HCT116 (cell line): ENCODE results near the gene DOK7. TPM values are rescaled to one million over a fixed set of nuclear protein-coding genes. Genes with fewer than 3 reads are reported as not detected.

ENCODE experiments used
- ATAC-seq: fragments of 200-7000 bp; cut with Tn5 transposase; 2 replicates; pipeline ENCODE4 v1.9.1; 2020; ENCODE audit warnings: mild to moderate bottlenecking, moderate library complexity
- BruUV-seq: library from RNA; stranded (reverse); fragments of 400-500 nt; replicated peaks from 2 replicates; lab custom pipeline; 2021; lab: Mats Ljungman, UMichigan
- CTCF ChIA-PET: fragments of 300-600 bp; sonication (Branson Sonifier 250); formaldehyde crosslinking; loops from one replicate; lab custom pipeline; 2021; ENCODE audit warnings: antibody characterized with exemption; lab: Charles Lee
- POLR2A ChIA-PET: fragments of 300-600, 350-600 bp; sonication (Branson Sonifier 250); formaldehyde crosslinking; loops from one replicate; lab custom pipeline; 2021; ENCODE audit warnings: antibody characterized with exemption; lab: Charles Lee
- RAD21 ChIA-PET, 2 experiments: fragments of 300-600 bp; sonication (Branson Sonifier 250); formaldehyde crosslinking; loops; one replicate each; lab custom pipeline; 2023; ENCODE audit warnings: low total read pairs in 2 of 2; ENCODE audit not compliant: uncharacterized antibody in 2 of 2, unreplicated experiment in 2 of 2, low non-redundant PET in 1 of 2; lab: Charles Lee
- DNase-seq: peaks from one replicate; pipeline ENCODE4 v3.0.0-alpha.2; 2010; ENCODE audit warnings: low read depth, low spot score
- H2AFZ ChIP-seq: fragments of 200-600 bp; shearing (Covaris generic), sonication (generic); 2 replicates; pipeline ENCODE4 v1.6.1; 2017; ENCODE audit warnings: low read depth, mixed run types, mixed read lengths, antibody characterized with exemption, low read length; ENCODE audit not compliant: poor library complexity, severe bottlenecking
- H3K27ac ChIP-seq: 2 replicates; pipeline ENCODE4 v1.5.1; 2012; ENCODE audit warnings: low read depth, low read length
- H3K27me3 ChIP-seq: fragments of 200-600 bp; sonication (generic); 2 replicates; pipeline ENCODE4 v1.6.1; 2016; ENCODE audit warnings: mixed run types, low read length, mixed read lengths; ENCODE audit not compliant: insufficient read depth
- H3K36me3 ChIP-seq, 2 experiments: fragments of 200-500 bp in 1 of 2; fragments of 200-600 bp in 1 of 2; sonication (Bioruptor generic) in 1 of 2; sonication (generic) in 1 of 2; 2 replicates each; pipeline versions ENCODE4 v1.5.1 to v1.6.1; 2014 to 2016; ENCODE audit warnings: low read length in 2 of 2, inconsistent platforms in 1 of 2, mixed read lengths in 1 of 2, mixed run types in 1 of 2; ENCODE audit not compliant: insufficient read depth in 2 of 2, control insufficient read depth in 1 of 2
- H3K4me1 ChIP-seq, 2 experiments: fragments of 200-600 bp in 1 of 2; sonication (generic) in 1 of 2; 2 replicates each; pipeline versions ENCODE4 v1.5.1 to v1.6.1; 2012 to 2017; ENCODE audit warnings: low read length in 2 of 2, inconsistent platforms in 1 of 2, mild to moderate bottlenecking in 1 of 2, mixed read lengths in 1 of 2, mixed run types in 1 of 2, moderate library complexity in 1 of 2; ENCODE audit not compliant: insufficient read depth in 2 of 2, control insufficient read depth in 1 of 2
- H3K4me2 ChIP-seq: fragments of 200-600 bp; sonication (generic); 2 replicates; pipeline ENCODE4 v1.6.1; 2017; ENCODE audit warnings: mixed run types, low read length, mixed read lengths
- H3K4me3 ChIP-seq, 2 experiments: fragments of 200-600 bp in 1 of 2; sonication (generic) in 1 of 2; replicated peaks in 1 of 2; 2 replicates each; pipeline ENCODE4 v1.5.1; 2011 to 2016; ENCODE audit warnings: low read length in 2 of 2, control low read depth in 1 of 2, low read depth in 1 of 2, mild to moderate bottlenecking in 1 of 2, mixed read lengths in 1 of 2, mixed run types in 1 of 2
- H3K79me2 ChIP-seq: fragments of 200-600 bp; sonication (generic); 2 replicates; pipeline ENCODE4 v1.6.1; 2017; ENCODE audit warnings: mild to moderate bottlenecking, mixed run types, low read length, moderate library complexity, mixed read lengths; ENCODE audit not compliant: insufficient read depth
- H3K9ac ChIP-seq: fragments of 200-600 bp; sonication (generic); 2 replicates; pipeline ENCODE4 v1.6.1; 2016; ENCODE audit warnings: low read length, mixed read lengths
- H3K9me2 ChIP-seq: fragments of 200-600 bp; sonication (generic), shearing (Covaris generic); 2 replicates; pipeline ENCODE4 v1.6.1; 2017; ENCODE audit warnings: mixed run types, mild to moderate bottlenecking, moderate library complexity; ENCODE audit not compliant: insufficient read depth
- H3K9me3 ChIP-seq, 2 experiments: fragments of 200-500 bp in 1 of 2; fragments of 200-600 bp in 1 of 2; sonication (Bioruptor generic) in 1 of 2; sonication (generic) in 1 of 2; 2 replicates each; pipeline ENCODE4 v1.6.1; 2014 to 2017; ENCODE audit warnings: low read length in 2 of 2, mixed read lengths in 2 of 2, inconsistent platforms in 1 of 2, low read depth in 1 of 2, mild to moderate bottlenecking in 1 of 2, mixed run types in 1 of 2, moderate library complexity in 1 of 2; ENCODE audit not compliant: control insufficient read depth in 1 of 2, insufficient read depth in 1 of 2
- H4K20me1 ChIP-seq: fragments of 200-600 bp; sonication (generic), shearing (Covaris generic); 2 replicates; pipeline ENCODE4 v1.6.1; 2017; ENCODE audit warnings: mixed run types, mild to moderate bottlenecking, moderate library complexity; ENCODE audit not compliant: insufficient read depth
- ATF3 ChIP-seq: IDR thresholded peaks from 2 replicates; pipeline ENCODE4 v1.6.1; 2012
- CBX3 ChIP-seq: IDR thresholded peaks from 2 replicates; pipeline ENCODE4 v1.6.1; 2012; ENCODE audit warnings: low read depth
- CEBPB ChIP-seq: IDR thresholded peaks from 2 replicates; pipeline ENCODE4 v1.6.1; 2012; ENCODE audit warnings: low read depth
- CTCF ChIP-seq, 3 experiments: fragments of 200-600 bp in 1 of 3; sonication (generic) in 1 of 3; IDR thresholded peaks in 2 of 3; conservative IDR thresholded peaks in 1 of 3; 2 replicates each; pipeline ENCODE4 v1.5.1; 2012 to 2017; ENCODE audit warnings: low read depth in 2 of 3, low read length in 2 of 3, antibody characterized with exemption in 1 of 3, borderline replicate concordance in 1 of 3, control low read depth in 1 of 3, mild to moderate bottlenecking in 1 of 3, mixed read lengths in 1 of 3, mixed run types in 1 of 3, moderate library complexity in 1 of 3; ENCODE audit not compliant: insufficient read depth in 1 of 3
- ELF1 ChIP-seq: IDR thresholded peaks from 2 replicates; pipeline ENCODE4 v1.6.1; 2012; ENCODE audit warnings: low read depth, borderline replicate concordance
- FOSL1 ChIP-seq: IDR thresholded peaks from 2 replicates; pipeline ENCODE4 v1.6.1; 2012; ENCODE audit warnings: low read depth
- JUND ChIP-seq: IDR thresholded peaks from 2 replicates; pipeline ENCODE4 v1.6.1; 2012
- MAX ChIP-seq: IDR thresholded peaks from 2 replicates; pipeline ENCODE4 v1.6.1; 2012
- POLR2AphosphoS5 ChIP-seq: IDR thresholded peaks from 2 replicates; pipeline ENCODE4 v1.6.1; 2011; ENCODE audit warnings: mild to moderate bottlenecking, low read depth, low read length, moderate library complexity
- RAD21 ChIP-seq: IDR thresholded peaks from 2 replicates; pipeline ENCODE4 v1.6.1; 2012; ENCODE audit warnings: low read depth, mild to moderate bottlenecking
- REST ChIP-seq: IDR thresholded peaks from 2 replicates; pipeline ENCODE4 v1.6.1; 2012; ENCODE audit warnings: low read depth
- SIN3A ChIP-seq: IDR thresholded peaks from 2 replicates; pipeline ENCODE4 v1.6.1; 2012; ENCODE audit warnings: low read depth
- SP1 ChIP-seq: IDR thresholded peaks from 2 replicates; pipeline ENCODE4 v1.6.1; 2012; ENCODE audit warnings: low read depth
- TCF7L2 ChIP-seq: IDR thresholded peaks from 2 replicates; pipeline ENCODE4 v1.7.0; 2011; ENCODE audit warnings: borderline replicate concordance, inconsistent platforms; ENCODE audit not compliant: insufficient read depth, insufficient read length; ENCODE audit errors: extremely low read depth
- ZNF274 ChIP-seq: fragments of 200-500 bp; sonication (Bioruptor generic); IDR thresholded peaks from 2 replicates; pipeline ENCODE4 v1.6.1; 2014; ENCODE audit warnings: mild to moderate bottlenecking, low read depth, low read length, inconsistent platforms
- intact Hi-C: fragments of 100-400 bp; cut with micrococcal nuclease; formaldehyde crosslinking; loops from 2 replicates; pipeline ENCODE4 v1.10.0; 2022
- total RNA-seq: library from RNA; stranded (reverse); gene quantifications from one replicate; pipeline ENCODE4 v1.2.1, GENCODE V29; 2021; ENCODE audit not compliant: unreplicated experiment
- TF ChIP-seq, protein P1 (sequence below): IDR thresholded peaks from 2 replicates; pipeline ENCODE4 v1.6.1; 2011; ENCODE audit warnings: mild to moderate bottlenecking, low read length, moderate library complexity; ENCODE audit not compliant: insufficient replicate concordance; ENCODE audit errors: extremely low read depth

DOK7 gene
- total RNA-seq, 1 experiment from 2014 or later, result 2.4 TPM

DNA sequence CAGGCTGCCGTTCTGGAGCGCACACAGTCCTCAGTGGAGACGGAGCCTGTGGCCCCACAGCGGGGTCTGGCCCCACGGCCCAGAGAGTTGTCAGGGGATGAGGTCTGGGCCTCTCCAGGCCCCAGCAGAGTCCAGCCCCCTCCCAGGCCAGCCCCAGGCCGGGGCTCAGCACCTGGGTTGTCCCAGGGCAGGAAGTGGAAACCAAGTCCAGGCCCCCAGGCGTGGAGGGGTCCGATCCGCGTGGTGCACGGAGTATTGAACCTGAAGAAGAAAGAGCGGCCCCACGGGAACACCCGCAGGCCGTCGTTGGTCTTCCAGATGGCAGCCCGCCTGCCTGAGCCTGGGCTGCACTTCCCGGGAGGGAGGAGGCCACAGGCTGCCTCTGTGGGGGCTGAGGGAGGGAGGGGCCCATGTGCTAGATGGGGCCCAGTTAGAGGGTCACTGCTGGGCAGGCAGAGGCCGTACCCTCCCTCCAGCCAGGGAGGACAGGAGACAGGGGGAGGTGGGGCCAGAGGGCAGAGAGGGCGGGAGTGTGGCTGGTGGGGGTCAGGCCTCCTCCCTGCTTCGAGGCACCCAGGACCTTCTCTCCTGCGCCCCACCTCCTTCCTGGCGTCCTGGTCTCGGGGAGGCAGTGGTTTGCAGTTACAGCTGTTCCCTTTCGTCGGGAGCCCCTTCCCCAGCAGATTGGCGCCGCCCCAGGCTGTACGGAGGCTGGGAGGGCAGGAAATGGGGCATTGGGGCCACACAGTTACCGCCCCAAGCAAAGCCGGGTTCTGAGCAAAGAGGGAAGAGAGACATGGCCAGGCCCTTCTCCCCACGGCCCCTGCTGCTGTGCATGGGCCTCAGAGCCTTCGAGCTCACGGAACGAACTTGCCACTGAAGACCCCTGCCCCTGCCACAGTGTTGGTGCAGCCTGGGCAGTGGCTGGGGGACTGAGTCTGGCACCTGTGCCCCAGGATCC is 13.3 kb upstream of the DOK7 start:
- no peak for ATAC-seq
- H3K4me3 ChIP-seq, result no peak overlapping the region
- TF ChIP-seq SIN3A (no peak), RAD21 (no peak), POLR2AphosphoS5 (no peak), CBX3 (no peak), ELF1 (no peak), CEBPB (no peak), TCF7L2 (no peak), ZNF274 (no peak), SP1 (no peak), REST (no peak), JUND (no peak), FOSL1 (no peak), CTCF (IDR thresholded peaks at IDR 0.05 in 2 of 3, conservative IDR thresholded peaks at IDR 0.05 in 1 of 3; ENCODE audit: borderline replicate concordance in 1 of 3, insufficient read depth in 1 of 3, low read depth in 2 of 3, low read length in 2 of 3) (no peak), MAX (no peak), ATF3 (no peak)
- TF ChIP-seq, protein P1, sequence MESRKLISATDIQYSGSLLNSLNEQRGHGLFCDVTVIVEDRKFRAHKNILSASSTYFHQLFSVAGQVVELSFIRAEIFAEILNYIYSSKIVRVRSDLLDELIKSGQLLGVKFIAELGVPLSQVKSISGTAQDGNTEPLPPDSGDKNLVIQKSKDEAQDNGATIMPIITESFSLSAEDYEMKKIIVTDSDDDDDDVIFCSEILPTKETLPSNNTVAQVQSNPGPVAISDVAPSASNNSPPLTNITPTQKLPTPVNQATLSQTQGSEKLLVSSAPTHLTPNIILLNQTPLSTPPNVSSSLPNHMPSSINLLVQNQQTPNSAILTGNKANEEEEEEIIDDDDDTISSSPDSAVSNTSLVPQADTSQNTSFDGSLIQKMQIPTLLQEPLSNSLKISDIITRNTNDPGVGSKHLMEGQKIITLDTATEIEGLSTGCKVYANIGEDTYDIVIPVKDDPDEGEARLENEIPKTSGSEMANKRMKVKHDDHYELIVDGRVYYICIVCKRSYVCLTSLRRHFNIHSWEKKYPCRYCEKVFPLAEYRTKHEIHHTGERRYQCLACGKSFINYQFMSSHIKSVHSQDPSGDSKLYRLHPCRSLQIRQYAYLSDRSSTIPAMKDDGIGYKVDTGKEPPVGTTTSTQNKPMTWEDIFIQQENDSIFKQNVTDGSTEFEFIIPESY, result no peak
- no peak overlapping the region for H3K4me2 ChIP-seq
- H3K9ac ChIP-seq, result no peak overlapping the region
- peaks cover 0 to 7% of the 10 kb centered on the region in 2 experiments; a peak in 2 of 4 replicates for H3K4me1 ChIP-seq
- no TSS peak for BruUV-seq
- H3K36me3 ChIP-seq, result no peaks in the 10 kb centered on the region
- ChIA-PET POLR2A (no interaction called here), RAD21 (no interaction called here), CTCF (no interaction called here)
- H3K79me2 ChIP-seq, result no peaks in the 10 kb centered on the region
- H3K27me3 ChIP-seq, result no peaks in the 10 kb centered on the region
- intact Hi-C loops, result no loop called here
- H4K20me1 ChIP-seq, result no peaks in the 10 kb centered on the region
- no peak overlapping the region for H2AFZ ChIP-seq
- H3K27ac ChIP-seq, result no peak overlapping the region
- no peaks in the 10 kb centered on the region for H3K9me3 ChIP-seq
- H3K9me2 ChIP-seq, result no peaks in the 10 kb centered on the region
- DNase-seq, result no peak
